PFSK-1 (cell line): ENCODE results near the gene LRCH3.

ENCODE experiments used
- FOXP2 ChIP-seq: optimal IDR thresholded peaks from 2 replicates; pipeline ENCODE3; 2011; ENCODE audit warnings: borderline replicate concordance, control low read depth, inconsistent platforms; ENCODE audit not compliant: insufficient read depth; ENCODE audit errors: extremely low read length, extremely low read depth
- POLR2AphosphoS5 ChIP-seq: IDR thresholded peaks from 2 replicates; pipeline ENCODE4 v1.6.1; 2012; ENCODE audit warnings: low read depth, mild to moderate bottlenecking, control low read depth, low read length, moderate library complexity
- REST ChIP-seq, 2 experiments: IDR thresholded peaks; 2 replicates each; pipeline versions ENCODE4 v1.6.1 to v1.8.0; 2011 to 2012; ENCODE audit warnings: low read depth in 2 of 2, low read length in 2 of 2, control low read depth in 1 of 2, inconsistent platforms in 1 of 2, mild to moderate bottlenecking in 1 of 2, moderate library complexity in 1 of 2; ENCODE audit not compliant: insufficient read depth in 1 of 2
- SIN3A ChIP-seq: IDR thresholded peaks from 2 replicates; pipeline ENCODE4 v1.6.1; 2012; ENCODE audit warnings: mild to moderate bottlenecking, low read length, moderate library complexity, borderline replicate concordance; ENCODE audit not compliant: insufficient read depth
- TAF1 ChIP-seq: IDR thresholded peaks from 2 replicates; pipeline ENCODE4 v1.6.1; 2012; ENCODE audit warnings: low read length, control low read depth, borderline replicate concordance; ENCODE audit not compliant: insufficient read depth

Gene LRCH3

GRCh38 chr3:197912741-197913476 is 121.9 kb downstream of the LRCH3 start:
- TF ChIP-seq TAF1 (no peak), FOXP2 (no peak), POLR2AphosphoS5 (no peak), SIN3A (no peak)

GRCh38 chr3:197913641-197914380 is 122.8 kb downstream of the LRCH3 start:
- no peak for TF ChIP-seq POLR2AphosphoS5
- TF ChIP-seq FOXP2 = no peak
- TF ChIP-seq TAF1 = no peak
- no peak for TF ChIP-seq SIN3A
- TF ChIP-seq REST (IDR thresholded peaks at IDR 0.05; ENCODE audit: insufficient read depth in 1 of 2, low read depth in 2 of 2, low read length in 2 of 2) = no peak

GRCh38 chr3:197926418-197926817 is 135.4 kb downstream of the LRCH3 start:
- no peak for TF ChIP-seq TAF1
- no peak for TF ChIP-seq POLR2AphosphoS5
- TF ChIP-seq SIN3A = no peak
- TF ChIP-seq REST (IDR thresholded peaks at IDR 0.05; ENCODE audit: insufficient read depth in 1 of 2, low read depth in 2 of 2, low read length in 2 of 2) = no peak
- TF ChIP-seq FOXP2 = no peak

GRCh38 chr3:197936819-197937384 is 145.8 kb downstream of the LRCH3 start:
- no peak for TF ChIP-seq REST (IDR thresholded peaks at IDR 0.05; ENCODE audit: insufficient read depth in 1 of 2, low read depth in 2 of 2, low read length in 2 of 2)
- no peak for TF ChIP-seq FOXP2
- TF ChIP-seq SIN3A = no peak
- no peak for TF ChIP-seq TAF1
- TF ChIP-seq POLR2AphosphoS5 = no peak
